H9 (cell line): Measurements from ENCODE around the gene C2orf81. TPM values are rescaled to one million over a fixed set of nuclear protein-coding genes. Genes with fewer than 3 reads are reported as not detected.
A peak's percentile ranks its signal among the peaks of the same experiment; 100 is the strongest.

Source experiments
- DNase-seq: peaks from one replicate; pipeline ENCODE4 v3.0.0-alpha.2; 2017
- H2AFZ ChIP-seq: one replicate; pipeline ENCODE4 v1.6.1; 2013; ENCODE audit warnings: mild to moderate bottlenecking, low read length, control low read depth, moderate library complexity
- H2AK5ac ChIP-seq: 2 replicates; pipeline ENCODE4 v1.6.1; 2013; ENCODE audit warnings: low read length, control low read depth, mixed read lengths; ENCODE audit not compliant: insufficient read length
- H2BK120ac ChIP-seq: one replicate; pipeline ENCODE4 v1.6.1; 2013; ENCODE audit warnings: low read depth, mild to moderate bottlenecking, low read length, control low read depth, inconsistent platforms; ENCODE audit not compliant: poor library complexity, severe bottlenecking
- H2BK12ac ChIP-seq: 2 replicates; pipeline ENCODE4 v1.6.1; 2013; ENCODE audit warnings: low read length, control low read depth, mixed read lengths, low read depth; ENCODE audit not compliant: insufficient read length
- H2BK15ac ChIP-seq: 2 replicates; pipeline ENCODE4 v1.6.1; 2013; ENCODE audit warnings: low read depth, low read length, control low read depth
- H2BK20ac ChIP-seq: one replicate; pipeline ENCODE4 v1.6.1; 2013; ENCODE audit warnings: low read depth, mild to moderate bottlenecking, low read length, control low read depth, inconsistent platforms; ENCODE audit not compliant: poor library complexity, severe bottlenecking
- H2BK5ac ChIP-seq: 2 replicates; pipeline ENCODE4 v1.6.1; 2013; ENCODE audit warnings: low read length, control low read depth, mixed read lengths; ENCODE audit not compliant: insufficient read length
- H3K14ac ChIP-seq: 2 replicates; pipeline ENCODE4 v1.6.1; 2013; ENCODE audit warnings: low read length, control low read depth; ENCODE audit not compliant: insufficient read depth
- H3K18ac ChIP-seq: 2 replicates; pipeline ENCODE4 v1.6.1; 2013; ENCODE audit warnings: low read depth, mild to moderate bottlenecking, mixed read lengths, low read length, control low read depth; ENCODE audit not compliant: insufficient read length
- H3K23ac ChIP-seq: 2 replicates; pipeline ENCODE4 v1.6.1; 2013; ENCODE audit warnings: low read length, control low read depth, mixed read lengths, low read depth; ENCODE audit not compliant: insufficient read length
- H3K23me2 ChIP-seq: 2 replicates; pipeline ENCODE4 v1.6.1; 2013; ENCODE audit warnings: low read depth, mild to moderate bottlenecking, mixed read lengths, low read length, control low read depth; ENCODE audit not compliant: insufficient read length, poor library complexity, severe bottlenecking
- H3K27ac ChIP-seq: 2 replicates; pipeline ENCODE4 v1.5.1; 2013; ENCODE audit warnings: low read length, control low read depth, mixed read lengths, low read depth; ENCODE audit not compliant: insufficient read length
- H3K27me3 ChIP-seq: 2 replicates; pipeline ENCODE4 v1.6.1; 2013; ENCODE audit warnings: low read length, control low read depth, inconsistent platforms; ENCODE audit not compliant: insufficient read depth
- H3K4ac ChIP-seq: 2 replicates; pipeline ENCODE4 v1.6.1; 2013; ENCODE audit warnings: low read depth, mild to moderate bottlenecking, control low read depth, inconsistent platforms, low read length, moderate library complexity
- H3K4me1 ChIP-seq: 2 replicates; pipeline ENCODE4 v1.6.1; 2013; ENCODE audit warnings: low read length, control low read depth, inconsistent platforms; ENCODE audit not compliant: insufficient read depth
- H3K4me2 ChIP-seq: 2 replicates; pipeline ENCODE4 v1.6.1; 2013; ENCODE audit warnings: low read length, control low read depth, mixed read lengths; ENCODE audit not compliant: insufficient read length, insufficient read depth
- H3K56ac ChIP-seq: 2 replicates; pipeline ENCODE4 v1.6.1; 2013; ENCODE audit warnings: low read depth, mild to moderate bottlenecking, mixed read lengths, low read length, control low read depth; ENCODE audit not compliant: insufficient read length
- H3K79me1 ChIP-seq: 2 replicates; pipeline ENCODE4 v1.6.1; 2013; ENCODE audit warnings: low read depth, mild to moderate bottlenecking, moderate library complexity, low read length, control low read depth, inconsistent platforms; ENCODE audit not compliant: insufficient read depth, poor library complexity, severe bottlenecking
- H3K79me2 ChIP-seq: 2 replicates; pipeline ENCODE4 v1.6.1; 2013; ENCODE audit warnings: low read length, control low read depth, inconsistent platforms; ENCODE audit not compliant: insufficient read depth
- H3K9ac ChIP-seq: 2 replicates; pipeline ENCODE4 v1.6.1; 2013; ENCODE audit warnings: low read length, control low read depth, mixed read lengths; ENCODE audit not compliant: insufficient read length; ENCODE audit errors: extremely low read depth
- H3K9me3 ChIP-seq: one replicate; pipeline ENCODE4 v1.6.1; 2013; ENCODE audit warnings: low read depth, low read length, inconsistent platforms; ENCODE audit not compliant: control insufficient read depth
- H3T11ph ChIP-seq: one replicate; pipeline ENCODE4 v1.6.1; 2013; ENCODE audit warnings: mild to moderate bottlenecking, low read length, control low read depth, inconsistent platforms
- H4K20me1 ChIP-seq: one replicate; pipeline ENCODE4 v1.6.1; 2013; ENCODE audit not compliant: control insufficient read depth, insufficient read length, insufficient read depth
- H4K5ac ChIP-seq: 2 replicates; pipeline ENCODE4 v1.6.1; 2013; ENCODE audit warnings: low read depth, mild to moderate bottlenecking, mixed read lengths, low read length, control low read depth; ENCODE audit not compliant: insufficient read length
- H4K8ac ChIP-seq: replicated peaks from 2 replicates; pipeline ENCODE4 v1.6.1; 2013; ENCODE audit warnings: low read length, control low read depth, mixed read lengths, low read depth; ENCODE audit not compliant: insufficient read length
- H4K91ac ChIP-seq: 2 replicates; pipeline ENCODE4 v1.6.1; 2013; ENCODE audit warnings: low read depth, mild to moderate bottlenecking, moderate library complexity, mixed read lengths, low read length, control low read depth; ENCODE audit not compliant: insufficient read length
- H3K27ac Mint-ChIP-seq, 3 experiments: 2 replicates in 2 of 3; 3 replicates in 1 of 3; pipeline ENCODE4 v1.8.0; 2020 to 2021; ENCODE audit warnings: mixed read lengths in 3 of 3, mild to moderate bottlenecking in 1 of 3, moderate library complexity in 1 of 3
- H3K27me3 Mint-ChIP-seq: 2 replicates; pipeline ENCODE4 v1.8.0; 2021; ENCODE audit warnings: low read depth, mild to moderate bottlenecking, moderate library complexity, mixed read lengths
- H3K36me3 Mint-ChIP-seq, 3 experiments: 2 replicates in 2 of 3; 3 replicates in 1 of 3; pipeline ENCODE4 v1.8.0; 2020 to 2021; ENCODE audit warnings: low read depth in 3 of 3, mixed read lengths in 3 of 3; ENCODE audit not compliant: insufficient read depth in 1 of 3
- H3K4me1 Mint-ChIP-seq, 2 experiments: 2 replicates each; pipeline ENCODE4 v1.8.0; 2020; ENCODE audit warnings: mixed read lengths in 2 of 2
- H3K4me3 Mint-ChIP-seq, 2 experiments: 2 replicates in 1 of 2; 3 replicates in 1 of 2; pipeline ENCODE4 v1.8.0; 2020 to 2021; ENCODE audit warnings: mild to moderate bottlenecking in 2 of 2, mixed read lengths in 2 of 2, moderate library complexity in 1 of 2
- H3K9me3 Mint-ChIP-seq, 2 experiments: 2 replicates in 1 of 2; 3 replicates in 1 of 2; pipeline ENCODE4 v1.8.0; 2020; ENCODE audit warnings: mild to moderate bottlenecking in 2 of 2, mixed read lengths in 2 of 2, moderate library complexity in 1 of 2
- CTCF ChIP-seq: fragments of 200-600 bp; sonication (generic); conservative IDR thresholded peaks from 3 replicates; pipeline ENCODE4 v1.8.0; 2021; ENCODE audit warnings: antibody characterized with exemption, mild to moderate bottlenecking
- WGBS: extraction: QIAGEN DNeasy Blood & Tissue Kit; methylation state at CpG from one replicate; pipeline ENCODE4 v1.1.7; 2013; ENCODE audit warnings: missing lambda C conversion rate, low lambda C conversion rate, mixed read lengths; ENCODE audit not compliant: insufficient read length; ENCODE audit errors: extremely low coverage; 5-methylcytosine and 5-hydroxymethylcytosine counted together
- total RNA-seq: library from RNA; stranded (reverse); gene quantifications from 2 replicates; pipeline ENCODE4 v1.2.1, GENCODE V29; 2021

C2orf81 gene
- total RNA-seq, 1 experiment from 2014 or later: 3.5 TPM

GRCh38 chr2:74439373-74439772 is 18.0 kb upstream of the C2orf81 start:
- Histone ChIP-seq H3K79me2 (peaks cover 21% of the 10 kb centered on the region; the same call in 1 of the 2 replicates), H3T11ph (no peak overlapping the region), H2BK12ac (no peak overlapping the region), H3K14ac (no peak overlapping the region; the same call in 1 of the 2 replicates), H2BK20ac (no peak overlapping the region), H2AK5ac (no peak overlapping the region), H4K20me1 (no peaks in the 10 kb centered on the region), H3K56ac (no peak overlapping the region), H2BK15ac (no peak overlapping the region), H2BK5ac (no peak overlapping the region), H2BK120ac (no peak overlapping the region), H3K18ac (no peak overlapping the region), H2AFZ (no peak overlapping the region), H3K4me2 (peak overlapping the region; percentile 80), H3K23me2 (peaks cover 11% of the 10 kb centered on the region), H3K9ac (peak overlapping the region; percentile 5), H3K9me3 (no peaks in the 10 kb centered on the region), H3K23ac (no peak overlapping the region), H3K27ac (no peak overlapping the region), H3K4ac (no peak overlapping the region), H4K91ac (no peak overlapping the region), H4K8ac (no peak overlapping the region), H3K4me1 (peaks cover 3% of the 10 kb centered on the region; the same call in 1 of the 2 replicates), H4K5ac (no peak overlapping the region), H3K27me3 (no peaks in the 10 kb centered on the region), H3K79me1 (peaks cover 7% of the 10 kb centered on the region)
- peaks cover 11 to 32% (median 23%) of the 10 kb centered on the region in 3 experiments for H3K36me3 Mint-ChIP-seq
- no peak for DNase-seq
- H3K9me3 Mint-ChIP-seq: no peaks in the 10 kb centered on the region
- no peak for TF ChIP-seq CTCF
- peak overlapping the region; percentile 95 to 99 for H3K4me3 Mint-ChIP-seq
- H3K27me3 Mint-ChIP-seq: peaks cover 6% of the 10 kb centered on the region
- H3K4me1 Mint-ChIP-seq: peaks cover 31 to 43% of the 10 kb centered on the region in 2 experiments
- peak overlapping the region in 2 of 3 experiments; percentile 14 to 55; a peak in 1 of 7 replicates for H3K27ac Mint-ChIP-seq
- WGBS: no CpG with 5 or more reads among the region's 3 CpGs
